K562 (cell line): Measurements from ENCODE around the gene GPR82. TPM values are rescaled to one million over a fixed set of nuclear protein-coding genes. Genes with fewer than 3 reads are reported as not detected.

Experiments
- ATAC-seq: fragments of 200-7000 bp; cut with Tn5 transposase; 3 replicates; pipeline ENCODE4 v1.9.1; 2020; ENCODE audit warnings: moderate library complexity
- BruUV-seq: library from RNA; stranded (reverse); fragments of 400-500 nt; replicated peaks from 2 replicates; lab custom pipeline; 2021; lab: Mats Ljungman, UMichigan
- CTCF ChIA-PET: fragments of 300-600 bp; formaldehyde crosslinking; extraction: SDS; loops from one replicate; lab custom pipeline; 2021; ENCODE audit warnings: low intra/inter-chr PET ratio; lab: Yijun Ruan, JAX
- POLR2A ChIA-PET: fragments of 300-600, 350-650 bp; sonication (Branson Sonifier 250); formaldehyde crosslinking; extraction: SDS; loops from one replicate; lab custom pipeline; 2021; ENCODE audit warnings: antibody characterized with exemption, inconsistent platforms; lab: Yijun Ruan, JAX
- DNase-seq, 4 experiments: peaks; one replicate each; pipeline versions ENCODE4 v3.0.0 to v3.0.0-alpha.2; 2011 to 2018; ENCODE audit warnings: low spot score in 3 of 4, mixed read lengths in 3 of 4; ENCODE audit errors: extremely low read depth in 1 of 4
- FAIRE-seq: peaks from 2 replicates; lab custom pipeline; 2011; peaks lifted over from hg19 to GRCh38; lab: Jason Lieb, UNC
- H2AFZ ChIP-seq: 2 replicates; pipeline ENCODE4 v1.6.0; 2011; ENCODE audit warnings: low read depth, low read length, control low read depth, inconsistent platforms
- H3K27ac ChIP-seq: fragments of 200-600 bp; 3 replicates; pipeline ENCODE4 v1.8.0; 2011; ENCODE audit warnings: low read depth, mild to moderate bottlenecking, control low read depth, inconsistent platforms, low read length, moderate library complexity, mixed read lengths; ENCODE audit errors: extremely low read depth
- H3K27me3 ChIP-seq, 2 experiments: fragments of 300-600 bp in 1 of 2; 2 replicates in 1 of 2; 3 replicates in 1 of 2; pipeline versions ENCODE4 v1.6.0 to v1.8.0; 2011; ENCODE audit warnings: inconsistent platforms in 2 of 2, low read length in 2 of 2, mild to moderate bottlenecking in 1 of 2, mixed read lengths in 1 of 2, moderate library complexity in 1 of 2; ENCODE audit not compliant: control insufficient read depth in 2 of 2, insufficient read depth in 2 of 2
- H3K36me3 ChIP-seq: fragments of 300-600 bp; 3 replicates; pipeline ENCODE4 v1.8.0; 2011; ENCODE audit warnings: mild to moderate bottlenecking, low read length, inconsistent platforms; ENCODE audit not compliant: control insufficient read depth, insufficient read depth
- H3K4me1 ChIP-seq, 2 experiments: fragments of 200-600 bp in 1 of 2; replicated peaks in 1 of 2; 2 replicates in 1 of 2; 3 replicates in 1 of 2; pipeline versions ENCODE4 v1.5.1 to v1.8.0; 2011; ENCODE audit warnings: inconsistent platforms in 2 of 2, low read length in 2 of 2, mild to moderate bottlenecking in 1 of 2, mixed read lengths in 1 of 2, moderate library complexity in 1 of 2; ENCODE audit not compliant: control insufficient read depth in 2 of 2, insufficient read depth in 2 of 2
- H3K4me2 ChIP-seq: 2 replicates; pipeline ENCODE4 v1.6.1; 2011; ENCODE audit warnings: low read length, control low read depth, inconsistent platforms, mixed read lengths; ENCODE audit not compliant: insufficient read depth
- H3K4me3 ChIP-seq: fragments of 200-600 bp; sonication (generic), shearing (Covaris generic); 2 replicates; pipeline ENCODE4 v1.5.1; 2016; ENCODE audit warnings: control low read depth, inconsistent platforms
- H3K79me2 ChIP-seq: fragments of 200-600 bp; 3 replicates; pipeline ENCODE4 v1.8.0; 2011; ENCODE audit warnings: low read length, inconsistent platforms; ENCODE audit not compliant: control insufficient read depth, insufficient read depth
- H3K9ac ChIP-seq, 2 experiments: 2 replicates each; pipeline versions ENCODE4 v1.6.0 to v1.6.1; 2011; ENCODE audit warnings: low read depth in 2 of 2, low read length in 2 of 2, control low read depth in 1 of 2, inconsistent platforms in 1 of 2, mild to moderate bottlenecking in 1 of 2, mixed read lengths in 1 of 2; ENCODE audit not compliant: insufficient read depth in 1 of 2
- H3K9me1 ChIP-seq: one replicate; pipeline ENCODE4 v1.6.0; 2011; ENCODE audit warnings: inconsistent platforms, mild to moderate bottlenecking, low read length, moderate library complexity; ENCODE audit not compliant: control insufficient read depth, insufficient read depth
- H3K9me3 ChIP-seq: replicated peaks from 2 replicates; pipeline ENCODE4 v1.5.1; 2011; ENCODE audit warnings: low read depth, low read length, inconsistent platforms; ENCODE audit not compliant: control insufficient read depth, insufficient read depth
- H4K20me1 ChIP-seq: replicated peaks from 2 replicates; pipeline ENCODE4 v1.6.1; 2011; ENCODE audit warnings: low read length, inconsistent platforms, mixed read lengths; ENCODE audit not compliant: control insufficient read depth, insufficient read depth
- ARNT ChIP-seq, 2 experiments: fragments of 450-650 bp; IDR thresholded peaks; 2 replicates each; pipeline ENCODE4 v1.6.1; 2016; ENCODE audit warnings: mild to moderate bottlenecking in 1 of 2
- CBX3 ChIP-seq, 2 experiments: IDR thresholded peaks; 1 replicate in 1 of 2; 2 replicates in 1 of 2; pipeline ENCODE4 v1.6.1; 2012; ENCODE audit warnings: inconsistent platforms in 2 of 2, low read length in 2 of 2, borderline replicate concordance in 1 of 2, control low read depth in 1 of 2
- MLX ChIP-seq, 2 experiments: fragments of 450-650 bp in 1 of 2; sonication (generic) in 1 of 2; formaldehyde crosslinking; conservative IDR thresholded peaks; 2 replicates each; pipeline versions ENCODE4 v1.4.0 to v1.8.1; 2020 to 2022; ENCODE audit warnings: mild to moderate bottlenecking in 1 of 2, missing genetic modification reagents in 1 of 2
- NR1H2 ChIP-seq: sonication (generic); formaldehyde crosslinking; IDR thresholded peaks from 2 replicates; pipeline ENCODE4 v1.4.0; 2020; ENCODE audit warnings: mild to moderate bottlenecking, missing genetic modification reagents
- PURB ChIP-seq: sonication (generic); formaldehyde crosslinking; IDR thresholded peaks from 2 replicates; pipeline ENCODE4 v1.9.0; 2021; ENCODE audit warnings: low read depth, mild to moderate bottlenecking, missing genetic modification reagents
- PYGO2 ChIP-seq: fragments of 450-650 bp; IDR thresholded peaks from 2 replicates; pipeline ENCODE4 v1.6.1; 2016; ENCODE audit warnings: mild to moderate bottlenecking, missing genetic modification characterization, moderate library complexity, missing compliant biosample characterization
- SMC3 ChIP-seq: conservative IDR thresholded peaks from 2 replicates; pipeline ENCODE4 v1.6.1; 2011; ENCODE audit warnings: low read depth, low read length, improper control_type of control experiment; ENCODE audit not compliant: insufficient read depth
- THAP7 ChIP-seq: fragments of 250-450 bp; sonication (Bioruptor Pico); IDR thresholded peaks from 2 replicates; pipeline ENCODE4 v1.5.0; 2021
- THRA ChIP-seq: fragments of 450-650 bp; IDR thresholded peaks from 2 replicates; pipeline ENCODE4 v1.6.1; 2017; ENCODE audit warnings: mild to moderate bottlenecking, moderate library complexity
- ZNF146 ChIP-seq: IDR thresholded peaks from one replicate; pipeline ENCODE4 v1.6.1; 2018; ENCODE audit warnings: missing compliant biosample characterization; ENCODE audit not compliant: unreplicated experiment
- ZNF165 ChIP-seq: fragments of 250-450 bp; sonication (Bioruptor Pico); IDR thresholded peaks from 2 replicates; pipeline ENCODE4 v1.4.0; 2020; ENCODE audit warnings: borderline replicate concordance
- ZNF280B ChIP-seq: fragments of 250-450 bp; sonication (Bioruptor Pico); IDR thresholded peaks from 2 replicates; pipeline ENCODE4 v1.5.1; 2021; ENCODE audit warnings: mild to moderate bottlenecking
- WGBS: fragments of 100-300 bp; shearing (Covaris generic); methylation state at CpG from one replicate; pipeline ENCODE4 v1.1.6; 2016; ENCODE audit warnings: low coverage, mixed read lengths; ENCODE audit not compliant: insufficient coverage; ENCODE audit errors: missing lambda C conversion rate; 5-methylcytosine and 5-hydroxymethylcytosine counted together
- in situ Hi-C: fragments of 300-500 bp; cut with MboI; formaldehyde crosslinking; loops from 4 replicates; pipeline ENCODE4 v1.15.0; 2018; ENCODE audit warnings: inconsistent platforms, mixed read lengths
- intact Hi-C: fragments of 100-400 bp; cut with micrococcal nuclease; formaldehyde crosslinking; loops from 2 replicates; pipeline ENCODE4 v1.14.2; 2022
- polyA plus RNA-seq, 8 experiments: library from polyadenylated mRNA; depleted of rRNA in 4 of 8; stranded (reverse) in 5 of 8; unstranded in 3 of 8; fragments of >200 nt; fragmentation: Nextera tagmentation in 2 of 8; fragmentation: Illumina TruSeq in 1 of 8; extraction: Ambion mirVana in 2 of 8; extraction: Trizol in 1 of 8; gene quantifications; 2 replicates each; pipeline versions ENCODE4 v1.2.1 to v1.2.3, GENCODE V29; 2011 to 2014; ENCODE audit warnings: inconsistent platforms in 1 of 8, missing spikeins in 1 of 8
- total RNA-seq, 7 experiments: library from RNA; depleted of rRNA in 6 of 7; stranded (reverse); fragments of >200 nt in 6 of 7; fragmentation: Illumina TruSeq in 2 of 7; extraction: Trizol in 2 of 7; gene quantifications; 2 replicates each; pipeline versions ENCODE4 v1.2.1 to v1.2.3, GENCODE V29; 2011 to 2021; ENCODE audit warnings: low replicate concordance in 1 of 7

The GPR82 gene
- total and polyA plus RNA-seq, 9 of the 15 experiments (the other 6 are each of a cell fraction or from before 2014, with no cell fraction given) = not detected

- Histone ChIP-seq H3K36me3 (no peaks in the 10 kb centered on the region), H4K20me1 (no peaks in the 10 kb centered on the region), H3K4me1 (no peaks in the 10 kb centered on the region), H3K27me3 (no peaks in the 10 kb centered on the region), H3K79me2 (no peaks in the 10 kb centered on the region), H3K27ac (no peak overlapping the region), H3K4me3 (no peak overlapping the region), H3K4me2 (no peak overlapping the region), H3K9ac (no peak overlapping the region), H2AFZ (no peak overlapping the region), H3K9me1 (no peaks in the 10 kb centered on the region), H3K9me3 (no peaks in the 10 kb centered on the region)
- ATAC-seq = no peak
- ChIA-PET POLR2A (no interaction called here), CTCF (no interaction called here)
- no peak for FAIRE-seq
- WGBS = 51% methylated on average over 3 of the region's 3 CpGs
- intact Hi-C loops = no loop called here
- DNase-seq = no peak
- in situ Hi-C loops = no loop called here
- no TSS peak for BruUV-seq
- TF ChIP-seq THAP7 (CRISPR knock-in tag) (no peak), THRA (no peak), PURB (CRISPR knock-in tag) (no peak), NR1H2 (CRISPR knock-in tag) (no peak), MLX (CRISPR knock-in tag; conservative IDR thresholded peaks at IDR 0.05) (no peak), PYGO2 (tag) (no peak), ARNT (IDR thresholded peaks at IDR 0.05) (no peak), ZNF146 (CRISPR knock-in tag) (no peak), ZNF280B (CRISPR knock-in tag) (no peak), CBX3 (IDR thresholded peaks at IDR 0.05; ENCODE audit: borderline replicate concordance in 1 of 2, low read length in 2 of 2) (no peak), ZNF165 (CRISPR knock-in tag) (no peak), SMC3 (no peak)
Observed at GRCh38 chrX:41689711-41690110, 34.3 kb upstream of the GPR82 start.
